DMS 273 treated with DMSO at 0.1 percent for 48 hours (cell line): ENCODE results near the gene SPATA31A3.
"Not testable (repeated sequence)": the region's sequence is repeated elsewhere in the genome, so short reads cannot be mapped to it uniquely, and the experiment has no call there.

Source experiments
- DNase-seq: peaks from one replicate; lab custom pipeline; 2025; lab: John Stamatoyannopoulos, UW

Gene SPATA31A3

DNA sequence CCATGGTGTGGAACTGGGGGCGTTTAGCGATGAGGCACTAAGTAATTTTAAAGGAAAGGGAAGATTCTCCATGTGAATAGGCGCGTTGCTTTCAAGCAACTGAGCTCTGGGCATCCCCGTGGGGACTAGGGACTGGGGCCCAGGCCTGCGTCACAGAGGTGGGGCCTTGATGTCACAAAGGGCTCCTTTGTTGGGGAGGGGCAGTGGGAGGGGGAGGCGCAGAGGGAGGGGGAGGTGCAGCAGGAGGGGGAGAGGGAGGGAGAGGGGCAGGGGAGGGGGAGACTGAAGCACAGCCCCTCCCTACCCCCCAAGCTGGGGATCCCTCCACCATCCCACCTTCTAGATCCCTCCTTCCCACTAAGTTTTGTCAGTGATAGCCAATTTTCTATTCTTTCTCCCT, at the start of gene SPATA31A3:
TSS of gene SPATA31A3 (minus strand) at position 101 of the 400 bp plus-strand sequence. CDS start at position 72, 29 bp downstream.
- DNase-seq = not testable (repeated sequence)

DNA sequence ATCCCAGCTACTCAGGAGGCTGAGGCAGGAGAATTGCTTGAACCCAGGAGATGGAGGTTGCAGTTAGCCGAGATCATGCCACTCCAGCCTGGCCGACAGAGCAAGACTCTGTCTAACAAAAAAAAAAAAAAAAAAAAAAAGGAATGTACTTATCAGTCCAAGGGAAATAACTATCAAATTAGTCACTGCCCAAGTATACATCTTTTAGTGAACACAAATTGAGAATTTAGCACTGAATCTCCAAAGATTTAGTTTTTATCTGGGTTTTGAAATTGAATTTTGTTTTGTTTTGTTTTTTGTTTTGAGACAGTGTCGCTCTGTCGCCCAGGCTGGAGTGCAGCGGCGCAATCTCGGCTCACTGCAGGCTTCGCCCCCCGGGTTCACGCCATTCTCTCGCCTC, 39.8 kb downstream of the SPATA31A3 start:
- not testable (repeated sequence) for DNase-seq

DNA sequence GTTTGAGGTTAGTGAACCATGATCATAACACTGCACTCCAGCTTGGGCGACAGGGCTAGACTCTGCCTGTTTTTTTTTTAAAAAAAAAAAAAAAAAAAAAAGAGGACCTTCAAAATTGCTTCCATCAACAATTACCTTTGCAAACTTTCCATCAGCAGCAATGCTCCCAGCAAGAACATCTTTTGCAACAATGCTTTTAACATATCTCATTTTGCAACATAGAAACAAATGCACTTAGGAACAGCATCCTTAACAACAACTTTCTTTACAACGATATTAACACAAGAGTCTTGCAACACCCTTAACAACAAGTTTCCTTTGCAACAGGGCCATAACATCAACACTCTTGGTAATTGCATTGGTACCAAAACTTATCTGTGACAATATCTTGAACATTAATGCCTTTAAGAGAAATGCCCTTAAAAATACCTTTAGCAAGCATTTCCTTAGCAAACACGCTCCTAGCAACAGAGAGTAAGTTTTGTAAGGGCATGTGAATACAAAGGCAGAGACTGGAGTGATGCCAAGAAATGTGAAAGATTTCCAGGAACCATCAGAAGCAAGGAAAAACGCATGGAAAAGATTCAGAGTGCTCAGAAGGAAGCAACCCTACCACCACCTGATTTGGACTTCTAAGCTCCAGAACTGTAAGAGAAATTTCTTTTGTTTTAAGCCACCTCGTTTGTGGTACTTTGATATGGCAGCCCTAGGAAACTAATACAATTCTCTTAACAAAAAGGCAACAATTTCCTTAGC, 49.8 kb downstream of the SPATA31A3 start:
- not testable (repeated sequence) for DNase-seq

DNA sequence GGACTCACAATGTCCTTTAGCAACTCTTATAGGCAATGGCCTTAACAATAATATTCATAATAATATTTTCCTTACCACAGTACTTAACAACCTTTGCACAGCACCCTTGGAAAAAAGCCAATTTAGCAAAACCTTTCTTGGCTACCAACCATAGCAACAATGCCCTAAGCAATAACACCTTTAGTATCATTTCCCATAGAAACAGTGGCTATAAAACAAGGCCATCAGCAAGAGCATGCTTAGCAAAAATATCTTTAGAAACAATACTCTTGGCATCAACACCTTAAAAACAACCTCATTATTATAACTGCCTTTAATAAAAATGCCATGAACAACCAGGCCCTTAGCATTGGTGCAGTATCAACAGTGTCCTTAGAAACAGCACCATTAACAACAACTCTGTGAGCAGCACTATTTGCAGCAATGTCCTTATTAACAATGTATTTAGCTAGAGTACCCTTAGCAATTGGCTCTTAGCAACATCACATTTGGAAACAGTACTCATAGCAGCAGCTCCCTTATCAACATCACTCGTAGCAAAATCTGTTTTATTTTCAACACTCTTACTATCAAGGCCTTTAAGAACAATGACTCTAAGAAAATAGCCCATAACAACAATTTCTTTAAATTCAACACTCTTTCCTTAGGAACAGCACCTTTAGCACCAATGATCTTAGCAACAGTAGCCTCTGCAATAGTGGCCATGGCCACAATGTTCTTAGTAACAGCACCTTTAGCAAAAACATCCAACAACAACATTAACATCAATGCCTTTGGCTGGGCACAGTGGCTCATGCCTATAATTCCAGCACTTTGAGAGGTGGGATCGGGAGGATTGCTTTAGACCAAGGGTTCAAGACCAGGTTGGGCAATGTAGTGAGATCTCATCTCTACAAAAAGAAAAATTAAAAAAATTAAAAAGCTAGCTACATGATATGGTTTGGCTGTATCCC, 52.2 kb downstream of the SPATA31A3 start:
- DNase-seq = not testable (repeated sequence)

DNA sequence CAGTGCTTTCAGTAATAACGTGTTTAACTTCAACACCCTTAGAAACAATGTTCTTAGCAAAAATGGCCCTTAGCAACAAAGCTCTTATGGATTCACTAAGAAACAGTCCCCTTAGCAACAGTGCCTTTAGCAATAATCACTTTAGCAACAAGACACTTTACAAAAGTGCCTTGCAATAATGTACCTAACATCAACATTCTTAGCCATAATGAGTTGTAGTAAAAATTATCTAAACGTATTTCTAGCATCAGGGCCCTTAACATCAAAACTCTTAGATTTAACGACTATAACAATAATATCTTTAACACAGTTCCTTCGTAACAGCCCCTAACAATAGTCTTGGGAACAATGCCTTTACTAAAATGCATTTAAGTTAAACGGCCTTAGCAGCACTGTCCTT, 54.0 kb downstream of the SPATA31A3 start:
- DNase-seq = not testable (repeated sequence)

DNA sequence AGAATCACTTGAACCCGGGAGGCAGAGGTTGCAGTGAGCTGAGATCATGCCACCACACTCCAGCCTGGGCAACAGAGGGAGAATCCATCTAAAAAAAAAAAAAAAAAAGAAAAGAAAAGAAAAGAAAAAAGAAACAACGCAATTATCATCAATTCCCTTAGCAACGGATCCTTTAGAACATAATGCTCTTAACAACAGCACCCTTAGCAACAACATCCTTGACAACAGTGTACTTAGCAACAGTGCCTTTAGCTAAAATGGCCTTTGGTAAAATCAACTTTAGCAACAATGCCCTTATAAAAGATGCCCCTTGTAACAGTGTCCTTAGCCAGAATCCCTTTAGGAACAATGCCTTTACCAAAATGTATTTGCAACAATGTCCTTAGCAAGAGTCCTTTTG, 54.7 kb downstream of the SPATA31A3 start:
- not testable (repeated sequence) for DNase-seq
